ENCODE measurements around the gene UGT1A3.
A peak's percentile ranks its signal among the peaks of the same experiment; 100 is the strongest.

Gene UGT1A3

GRCh38 chr2:233758849-233759248, 30.0 kb downstream of the UGT1A3 start:
- H3K4me3 ChIP-seq (ENCODE audit: control insufficient read depth, low read depth, low read length): no peak overlapping the region
- no peak for DNase-seq (ENCODE audit: low read depth)
- TF ChIP-seq, protein P1, sequence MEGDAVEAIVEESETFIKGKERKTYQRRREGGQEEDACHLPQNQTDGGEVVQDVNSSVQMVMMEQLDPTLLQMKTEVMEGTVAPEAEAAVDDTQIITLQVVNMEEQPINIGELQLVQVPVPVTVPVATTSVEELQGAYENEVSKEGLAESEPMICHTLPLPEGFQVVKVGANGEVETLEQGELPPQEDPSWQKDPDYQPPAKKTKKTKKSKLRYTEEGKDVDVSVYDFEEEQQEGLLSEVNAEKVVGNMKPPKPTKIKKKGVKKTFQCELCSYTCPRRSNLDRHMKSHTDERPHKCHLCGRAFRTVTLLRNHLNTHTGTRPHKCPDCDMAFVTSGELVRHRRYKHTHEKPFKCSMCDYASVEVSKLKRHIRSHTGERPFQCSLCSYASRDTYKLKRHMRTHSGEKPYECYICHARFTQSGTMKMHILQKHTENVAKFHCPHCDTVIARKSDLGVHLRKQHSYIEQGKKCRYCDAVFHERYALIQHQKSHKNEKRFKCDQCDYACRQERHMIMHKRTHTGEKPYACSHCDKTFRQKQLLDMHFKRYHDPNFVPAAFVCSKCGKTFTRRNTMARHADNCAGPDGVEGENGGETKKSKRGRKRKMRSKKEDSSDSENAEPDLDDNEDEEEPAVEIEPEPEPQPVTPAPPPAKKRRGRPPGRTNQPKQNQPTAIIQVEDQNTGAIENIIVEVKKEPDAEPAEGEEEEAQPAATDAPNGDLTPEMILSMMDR (conservative IDR thresholded peaks at IDR 0.05; ENCODE audit: control insufficient read depth, insufficient read depth, low read depth, low read length): no peak

- TF ChIP-seq, protein P1 (conservative IDR thresholded peaks at IDR 0.05; ENCODE audit: control insufficient read depth, insufficient read depth, low read depth, low read length): no peak
- no peak within 1 kb of the TSS for H3K4me3 ChIP-seq (ENCODE audit: control insufficient read depth, low read depth, low read length)
- DNase-seq (ENCODE audit: low read depth): no peak
These were observed 31.2 kb downstream of the UGT1A3 start, which contains the start of gene UGT1A1 for GRCh38 chr2:233760043-233760442. Gene UGT1A1 (plus strand): TSS chr2:233760270. CDS start chr2:233760288, 18 bp downstream.

DNA sequence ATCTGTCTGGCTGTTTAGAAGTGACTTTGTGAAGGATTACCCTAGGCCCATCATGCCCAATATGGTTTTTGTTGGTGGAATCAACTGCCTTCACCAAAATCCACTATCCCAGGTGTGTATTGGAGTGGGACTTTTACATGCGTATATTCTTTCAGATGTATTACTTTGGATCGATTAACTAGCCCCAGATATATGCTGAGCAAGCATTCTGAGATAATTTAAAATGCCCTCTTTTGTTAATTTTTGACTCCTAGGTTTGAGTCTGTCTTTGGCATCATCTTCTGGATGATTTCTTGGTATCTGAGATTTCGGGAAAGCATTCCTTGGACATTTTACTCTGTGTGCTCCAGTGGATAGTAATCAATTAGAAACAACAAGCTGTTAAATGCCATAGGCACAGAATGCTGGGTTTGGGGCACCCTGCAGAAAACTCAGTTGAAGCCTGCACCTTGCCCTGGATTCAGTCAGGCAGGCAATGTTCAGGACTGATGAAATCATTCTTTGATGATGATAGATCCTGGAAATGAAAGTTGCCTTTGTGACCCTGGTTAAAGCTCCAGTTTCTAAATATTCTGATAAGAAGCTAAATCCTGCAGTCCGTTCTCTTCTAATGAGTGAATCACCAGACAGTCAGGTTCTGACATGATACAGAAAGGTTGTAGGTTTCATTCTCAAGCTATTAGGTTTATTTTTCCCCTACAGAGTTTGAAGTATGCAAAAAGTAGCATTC, 32.4 kb downstream of the UGT1A3 start:
- TF ChIP-seq, protein P1 (conservative IDR thresholded peaks at IDR 0.05; ENCODE audit: control insufficient read depth, insufficient read depth, low read depth, low read length): no peak
- H3K4me3 ChIP-seq (ENCODE audit: control insufficient read depth, low read depth, low read length): no peak overlapping the region
- peak; percentile 2 for DNase-seq (ENCODE audit: low read depth)

- no peak overlapping the region for H3K4me3 ChIP-seq (ENCODE audit: control insufficient read depth, low read depth, low read length)
- DNase-seq (ENCODE audit: low read depth): peak; percentile 68
- TF ChIP-seq, protein P1 (conservative IDR thresholded peaks at IDR 0.05; ENCODE audit: control insufficient read depth, insufficient read depth, low read depth, low read length): no peak
These were observed 35.4 kb downstream of the UGT1A3 start for GRCh38 chr2:233764264-233764663.

- TF ChIP-seq, protein P1 (conservative IDR thresholded peaks at IDR 0.05; ENCODE audit: control insufficient read depth, insufficient read depth, low read depth, low read length): no peak
- DNase-seq (ENCODE audit: low read depth): peak; percentile 12
- no peak overlapping the region for H3K4me3 ChIP-seq (ENCODE audit: control insufficient read depth, low read depth, low read length)
These were observed 35.9 kb downstream of the UGT1A3 start for GRCh38 chr2:233764761-233765160.

DNA sequence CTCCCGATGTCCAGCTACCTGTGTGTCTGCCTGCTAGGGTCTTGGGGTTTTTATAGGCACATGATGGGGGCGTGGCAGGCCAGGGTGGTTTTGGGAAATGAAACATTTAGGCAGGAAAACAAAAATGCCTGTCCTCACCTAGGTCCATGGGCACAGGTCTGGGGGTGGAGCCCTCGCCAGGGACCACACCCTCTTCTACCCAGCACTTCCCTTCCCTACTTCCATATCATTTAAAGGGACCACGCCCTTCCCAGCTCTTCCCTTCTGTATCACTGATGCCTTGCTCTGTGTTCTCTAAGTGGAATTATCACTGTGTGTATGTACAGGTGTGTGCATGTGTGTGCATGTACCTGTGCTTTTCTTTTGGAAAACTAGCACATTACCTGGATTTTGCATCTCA, 37.6 kb downstream of the UGT1A3 start:
- TF ChIP-seq, protein P1 (conservative IDR thresholded peaks at IDR 0.05; ENCODE audit: control insufficient read depth, insufficient read depth, low read depth, low read length): no peak
- H3K4me3 ChIP-seq (ENCODE audit: control insufficient read depth, low read depth, low read length): no peak overlapping the region
- DNase-seq (ENCODE audit: low read depth): no peak

Data from fibroblast of mammary gland (primary cell).